ENCODE results near the gene LCN12. TPM values are rescaled to one million over a fixed set of nuclear protein-coding genes. Genes with fewer than 3 reads are reported as not detected.

The LCN12 gene
- total RNA-seq, 1 donor from 2014 or later, result 1.1 TPM

GRCh38 chr9:136984464-136985026, 32.5 kb downstream of the LCN12 start:
- no peak for TF ChIP-seq CTCF (conservative IDR thresholded peaks at IDR 0.05)
- Mint-ChIP-seq H3K9me3 (no peaks in the 10 kb centered on the region), H3K27me3 (ENCODE audit: low read depth) (no peaks in the 10 kb centered on the region), H3K36me3 (ENCODE audit: low read depth) (no peaks in the 10 kb centered on the region), H3K4me1 (peaks cover 8% of the 10 kb centered on the region), H3K27ac (ENCODE audit: unreplicated experiment) (no peak overlapping the region), H3K4me3 (no peak overlapping the region)
- no peak for DNase-seq (ENCODE audit: low read depth, low spot score)

GRCh38 chr9:136985027-136985602, 33.0 kb downstream of the LCN12 start:
- Mint-ChIP-seq H3K27ac (ENCODE audit: unreplicated experiment) (no peak overlapping the region), H3K4me1 (peaks cover 8% of the 10 kb centered on the region), H3K9me3 (no peaks in the 10 kb centered on the region), H3K4me3 (no peak overlapping the region), H3K27me3 (ENCODE audit: low read depth) (no peaks in the 10 kb centered on the region), H3K36me3 (ENCODE audit: low read depth) (no peaks in the 10 kb centered on the region)
- TF ChIP-seq CTCF (conservative IDR thresholded peaks at IDR 0.05), result no peak
- DNase-seq (ENCODE audit: low read depth, low spot score), result no peak

GRCh38 chr9:136985853-136986252, 33.8 kb downstream of the LCN12 start:
- Mint-ChIP-seq H3K9me3 (no peaks in the 10 kb centered on the region), H3K4me3 (no peak overlapping the region), H3K36me3 (ENCODE audit: low read depth) (no peaks in the 10 kb centered on the region), H3K27me3 (ENCODE audit: low read depth) (no peaks in the 10 kb centered on the region), H3K4me1 (peaks cover 8% of the 10 kb centered on the region), H3K27ac (ENCODE audit: unreplicated experiment) (no peak overlapping the region)
- no peak for DNase-seq (ENCODE audit: low read depth, low spot score)
- no peak for TF ChIP-seq CTCF (conservative IDR thresholded peaks at IDR 0.05)

- Mint-ChIP-seq H3K36me3 (ENCODE audit: low read depth) (no peaks in the 10 kb centered on the region), H3K27me3 (ENCODE audit: low read depth) (no peaks in the 10 kb centered on the region), H3K4me3 (no peak overlapping the region), H3K9me3 (no peaks in the 10 kb centered on the region), H3K4me1 (peaks cover 6% of the 10 kb centered on the region), H3K27ac (ENCODE audit: unreplicated experiment) (no peak overlapping the region)
- DNase-seq (ENCODE audit: low read depth, low spot score), result no peak
- TF ChIP-seq CTCF (conservative IDR thresholded peaks at IDR 0.05), result no peak
Measured at GRCh38 chr9:136988872-136989271, 36.8 kb downstream of the LCN12 start.

GRCh38 chr9:136990242-136990911, 38.3 kb downstream of the LCN12 start:
- no peak for TF ChIP-seq CTCF (conservative IDR thresholded peaks at IDR 0.05)

More at GRCh38 chr9:136990242-136990911, 38.3 kb downstream of the LCN12 start:
- Mint-ChIP-seq H3K4me1 (peaks cover 3% of the 10 kb centered on the region), H3K4me3 (peak overlapping the region; percentile 60), H3K9me3 (no peaks in the 10 kb centered on the region), H3K27me3 (ENCODE audit: low read depth) (no peaks in the 10 kb centered on the region), H3K27ac (ENCODE audit: unreplicated experiment) (no peak overlapping the region), H3K36me3 (ENCODE audit: low read depth) (no peaks in the 10 kb centered on the region)
- DNase-seq (ENCODE audit: low read depth, low spot score), result no peak
